HG02973 (cell line): ENCODE measurements around the gene THSD7B.
"Not testable (repeated sequence)": the region's sequence is repeated elsewhere in the genome, so short reads cannot be mapped to it uniquely, and the experiment has no call there.

Experiments used
- ATAC-seq: cut with Tn5 transposase; IDR thresholded peaks from one replicate; pipeline ENCODE4 v1.9.1; 2021; ENCODE audit warnings: moderate library complexity; ENCODE audit not compliant: unreplicated experiment

Gene THSD7B

GRCh38 chr2:137500599-137500998 is 735.3 kb downstream of the THSD7B start:
- no peak for ATAC-seq

- ATAC-seq: no peak
Observed at GRCh38 chr2:137507237-137507636, 741.9 kb downstream of the THSD7B start.

- ATAC-seq: no peak
Observed at GRCh38 chr2:137508739-137509384, 743.5 kb downstream of the THSD7B start.

GRCh38 chr2:137511526-137511925 is 746.2 kb downstream of the THSD7B start:
- ATAC-seq: no peak

GRCh38 chr2:137521653-137522619 is 756.6 kb downstream of the THSD7B start:
- no peak for ATAC-seq

GRCh38 chr2:137522620-137523011 is 757.3 kb downstream of the THSD7B start:
- ATAC-seq: no peak

GRCh38 chr2:137523931-137524330 is 758.6 kb downstream of the THSD7B start:
- ATAC-seq: no peak

- no peak for ATAC-seq
Observed at GRCh38 chr2:137525132-137525531, 759.8 kb downstream of the THSD7B start.

- no peak for ATAC-seq
Observed at GRCh38 chr2:137525641-137526190, 760.4 kb downstream of the THSD7B start.

- no peak for ATAC-seq
Observed at GRCh38 chr2:137535897-137536296, 770.6 kb downstream of the THSD7B start.

GRCh38 chr2:137539336-137539735 is 774.0 kb downstream of the THSD7B start:
- no peak for ATAC-seq

- ATAC-seq: no peak
Observed at GRCh38 chr2:137547842-137548241, 782.5 kb downstream of the THSD7B start.

GRCh38 chr2:137566387-137566786 is 801.0 kb downstream of the THSD7B start:
- ATAC-seq: no peak

- no peak for ATAC-seq
Observed at GRCh38 chr2:137570484-137570883, 805.1 kb downstream of the THSD7B start.

GRCh38 chr2:137587834-137588233 is 822.5 kb downstream of the THSD7B start:
- ATAC-seq: not testable (repeated sequence)

GRCh38 chr2:137588578-137588977 is 823.2 kb downstream of the THSD7B start:
- not testable (repeated sequence) for ATAC-seq

GRCh38 chr2:137590102-137590501 is 824.8 kb downstream of the THSD7B start:
- ATAC-seq: no peak

- no peak for ATAC-seq
Observed at GRCh38 chr2:137607722-137608318, 842.5 kb downstream of the THSD7B start.

- no peak for ATAC-seq
Observed at GRCh38 chr2:137638932-137639331, 873.6 kb downstream of the THSD7B start.

GRCh38 chr2:137644731-137645130 is 879.4 kb downstream of the THSD7B start:
- ATAC-seq: no peak

- no peak for ATAC-seq
Observed at GRCh38 chr2:137654046-137654445, 888.7 kb downstream of the THSD7B start.
